Upper lobe of right lung (tissue), 1 donor: ENCODE results near the gene NLGN4Y. TPM values are rescaled to one million over a fixed set of nuclear protein-coding genes. Genes with fewer than 3 reads are reported as not detected.

Experiments used
- ATAC-seq: fragments of 200-7000 bp; cut with Tn5 transposase; one replicate; pipeline ENCODE4 v1.9.1; 2020; ENCODE audit warnings: mild to moderate bottlenecking, moderate library complexity
- DNase-seq: peaks from one replicate; pipeline ENCODE4 v3.0.0-alpha.2; 2020
- H3K27ac ChIP-seq: fragments of 200-600 bp; one replicate; pipeline ENCODE4 v1.8.0; 2022
- H3K27me3 ChIP-seq: fragments of 200-600 bp; one replicate; pipeline ENCODE4 v1.8.0; 2022; ENCODE audit warnings: mild to moderate bottlenecking
- H3K36me3 ChIP-seq: fragments of 200-600 bp; one replicate; pipeline ENCODE4 v1.8.0; 2022
- H3K4me1 ChIP-seq: fragments of 200-600 bp; one replicate; pipeline ENCODE4 v1.8.0; 2022
- H3K4me3 ChIP-seq: fragments of 200-600 bp; one replicate; pipeline ENCODE4 v1.8.0; 2022; ENCODE audit warnings: mild to moderate bottlenecking
- H3K9me3 ChIP-seq: fragments of 200-600 bp; one replicate; pipeline ENCODE4 v1.8.0; 2022
- intact Hi-C: fragments of 100-400 bp; cut with DNase I; formaldehyde crosslinking; loops from one replicate; pipeline ENCODE4 v1.11.0; 2022
- total RNA-seq: library from RNA; stranded (reverse); fragmentation: NEBNext Ultra II Directional; extraction: Animal tissue kit (Norgen Biotek cat#: 25700); gene quantifications from one replicate; pipeline ENCODE4 v1.2.1, GENCODE V29; 2021
- TF ChIP-seq, protein P1 (sequence below): fragments of 200-600 bp; IDR thresholded peaks from one replicate; pipeline ENCODE4 v1.8.0; 2022; ENCODE audit warnings: antibody characterized with exemption
- donor health status: DM: no; HTN: yes; CAD: no; lungs with severe emphysema.

The NLGN4Y gene
- total RNA-seq, 1 donor from 2014 or later = 3.7 TPM

DNA sequence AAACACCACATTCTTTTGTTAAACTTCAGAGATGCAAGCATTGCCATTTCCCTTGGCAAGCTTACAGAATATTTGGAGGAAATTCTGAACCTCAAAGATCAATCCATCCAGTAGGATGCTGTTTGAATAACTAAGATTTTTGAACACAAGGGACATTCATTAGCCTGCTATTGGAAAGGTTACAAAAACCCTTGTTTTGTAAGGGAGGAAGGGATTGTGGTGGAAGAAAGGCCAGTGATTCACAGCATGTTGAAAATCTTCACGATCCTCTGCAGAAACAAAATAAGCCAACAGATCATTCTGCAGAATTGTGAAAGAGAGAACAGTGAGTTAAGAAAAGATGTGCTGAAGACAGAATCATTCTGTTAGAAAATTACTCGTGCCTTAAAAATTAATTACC lies 297.9 kb downstream of the NLGN4Y start:
- Histone ChIP-seq H3K27me3 (no peaks in the 10 kb centered on the region), H3K9me3 (no peaks in the 10 kb centered on the region), H3K4me3 (no peak overlapping the region), H3K36me3 (no peaks in the 10 kb centered on the region), H3K4me1 (no peaks in the 10 kb centered on the region), H3K27ac (no peak overlapping the region)
- intact Hi-C loops = no loop called here
- DNase-seq (no peak), ATAC-seq (no peak)
- TF ChIP-seq, protein P1, sequence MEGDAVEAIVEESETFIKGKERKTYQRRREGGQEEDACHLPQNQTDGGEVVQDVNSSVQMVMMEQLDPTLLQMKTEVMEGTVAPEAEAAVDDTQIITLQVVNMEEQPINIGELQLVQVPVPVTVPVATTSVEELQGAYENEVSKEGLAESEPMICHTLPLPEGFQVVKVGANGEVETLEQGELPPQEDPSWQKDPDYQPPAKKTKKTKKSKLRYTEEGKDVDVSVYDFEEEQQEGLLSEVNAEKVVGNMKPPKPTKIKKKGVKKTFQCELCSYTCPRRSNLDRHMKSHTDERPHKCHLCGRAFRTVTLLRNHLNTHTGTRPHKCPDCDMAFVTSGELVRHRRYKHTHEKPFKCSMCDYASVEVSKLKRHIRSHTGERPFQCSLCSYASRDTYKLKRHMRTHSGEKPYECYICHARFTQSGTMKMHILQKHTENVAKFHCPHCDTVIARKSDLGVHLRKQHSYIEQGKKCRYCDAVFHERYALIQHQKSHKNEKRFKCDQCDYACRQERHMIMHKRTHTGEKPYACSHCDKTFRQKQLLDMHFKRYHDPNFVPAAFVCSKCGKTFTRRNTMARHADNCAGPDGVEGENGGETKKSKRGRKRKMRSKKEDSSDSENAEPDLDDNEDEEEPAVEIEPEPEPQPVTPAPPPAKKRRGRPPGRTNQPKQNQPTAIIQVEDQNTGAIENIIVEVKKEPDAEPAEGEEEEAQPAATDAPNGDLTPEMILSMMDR = no peak

DNA sequence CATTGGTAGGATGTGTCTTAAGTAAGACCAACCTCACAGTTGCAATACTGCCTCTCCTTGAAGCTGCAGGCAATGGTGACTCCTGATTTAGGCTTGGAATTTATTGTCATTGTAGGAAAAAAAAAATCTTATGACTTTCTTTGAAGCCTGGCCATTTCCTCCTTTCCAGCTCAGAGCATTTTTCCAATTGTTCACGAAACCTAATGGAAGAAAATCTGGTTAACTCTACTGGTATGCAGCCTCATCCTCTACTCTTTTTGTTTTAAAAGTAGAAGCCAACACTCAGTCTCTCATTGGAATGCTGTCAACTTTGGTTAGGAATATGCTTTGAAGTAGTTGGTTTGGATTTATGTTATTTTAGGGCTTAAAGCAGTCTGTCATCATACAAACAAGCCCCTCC lies 298.6 kb downstream of the NLGN4Y start:
- no peak overlapping the region for H3K4me3 ChIP-seq
- H3K9me3 ChIP-seq = no peaks in the 10 kb centered on the region
- intact Hi-C loops = no loop called here
- no peak overlapping the region for H3K27ac ChIP-seq
- no peaks in the 10 kb centered on the region for H3K4me1 ChIP-seq
- H3K27me3 ChIP-seq = no peaks in the 10 kb centered on the region
- TF ChIP-seq, protein P1 = no peak
- no peaks in the 10 kb centered on the region for H3K36me3 ChIP-seq
- ATAC-seq (no peak), DNase-seq (no peak)

DNA sequence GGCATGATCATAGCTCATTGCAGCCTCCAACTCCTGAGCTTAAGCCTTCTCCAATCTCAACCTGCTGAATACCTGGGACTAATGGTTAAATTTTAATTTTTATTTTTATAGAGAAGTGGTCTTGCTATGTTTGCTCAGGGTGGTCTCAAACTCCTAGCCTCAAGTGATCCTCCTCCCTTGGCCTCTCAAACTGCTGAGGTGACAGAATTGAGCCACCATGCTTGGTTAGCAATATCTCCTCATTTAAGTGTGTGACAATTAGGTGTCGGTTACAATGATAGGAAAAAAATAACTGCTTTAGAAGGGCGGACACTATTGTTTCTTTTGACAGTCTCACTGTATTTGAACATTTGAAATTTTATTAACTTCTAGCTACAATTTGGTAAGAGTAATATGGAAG lies 300.3 kb downstream of the NLGN4Y start:
- no peaks in the 10 kb centered on the region for H3K27me3 ChIP-seq
- DNase-seq (no peak), ATAC-seq (no peak)
- no peaks in the 10 kb centered on the region for H3K36me3 ChIP-seq
- no peak overlapping the region for H3K4me3 ChIP-seq
- no peak overlapping the region for H3K27ac ChIP-seq
- H3K9me3 ChIP-seq = no peaks in the 10 kb centered on the region
- intact Hi-C loops = no loop called here
- TF ChIP-seq, protein P1 = no peak
- no peaks in the 10 kb centered on the region for H3K4me1 ChIP-seq

DNA sequence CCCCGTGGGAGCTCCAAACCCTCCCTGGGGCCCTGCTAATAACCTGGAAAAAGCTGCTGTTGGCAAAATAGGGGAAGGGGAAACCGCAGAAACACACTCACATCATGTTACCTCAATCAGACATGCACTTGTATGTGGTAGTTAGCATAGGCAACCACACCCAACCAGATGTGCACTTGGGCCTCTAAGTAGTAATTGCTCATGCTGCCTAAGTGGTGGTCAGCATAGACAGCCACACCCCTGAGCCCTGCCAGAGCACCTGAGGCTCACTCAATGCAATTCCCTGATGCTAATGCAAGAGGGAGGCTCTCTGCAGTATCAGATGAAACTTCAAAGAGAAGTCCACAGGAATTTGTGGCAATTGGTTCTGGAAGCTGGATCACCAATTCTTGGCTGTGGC lies 301.4 kb downstream of the NLGN4Y start:
- Histone ChIP-seq H3K27ac (no peak overlapping the region), H3K36me3 (no peaks in the 10 kb centered on the region), H3K4me3 (no peak overlapping the region), H3K9me3 (no peaks in the 10 kb centered on the region), H3K27me3 (no peaks in the 10 kb centered on the region), H3K4me1 (no peaks in the 10 kb centered on the region)
- TF ChIP-seq, protein P1 = no peak
- intact Hi-C loops = no loop called here
- ATAC-seq = no peak
- DNase-seq = no peak

DNA sequence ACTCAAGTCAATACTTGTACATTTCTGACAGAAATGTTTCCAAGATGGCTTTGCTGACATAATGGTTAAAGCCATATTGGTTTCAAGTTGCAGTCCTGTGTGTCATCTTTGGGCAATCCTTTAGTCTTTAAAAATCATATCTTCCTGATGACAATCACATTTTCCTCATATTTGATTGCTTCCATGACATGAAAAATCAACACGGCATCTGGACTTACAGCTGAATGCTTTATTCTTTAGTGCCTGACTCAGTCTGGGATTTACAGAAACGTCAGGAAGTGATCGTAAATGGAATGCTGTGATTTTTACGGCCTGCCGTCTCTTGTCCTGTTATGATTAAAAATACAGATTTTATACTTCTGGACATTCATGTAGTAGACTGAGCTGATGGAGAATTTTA lies 304.2 kb downstream of the NLGN4Y start:
- intact Hi-C loops = no loop called here
- Histone ChIP-seq H3K36me3 (no peaks in the 10 kb centered on the region), H3K27ac (no peak overlapping the region), H3K4me1 (no peaks in the 10 kb centered on the region), H3K4me3 (no peak overlapping the region), H3K27me3 (no peaks in the 10 kb centered on the region), H3K9me3 (no peaks in the 10 kb centered on the region)
- no peak for DNase-seq
- TF ChIP-seq, protein P1 = no peak
- ATAC-seq = no peak

DNA sequence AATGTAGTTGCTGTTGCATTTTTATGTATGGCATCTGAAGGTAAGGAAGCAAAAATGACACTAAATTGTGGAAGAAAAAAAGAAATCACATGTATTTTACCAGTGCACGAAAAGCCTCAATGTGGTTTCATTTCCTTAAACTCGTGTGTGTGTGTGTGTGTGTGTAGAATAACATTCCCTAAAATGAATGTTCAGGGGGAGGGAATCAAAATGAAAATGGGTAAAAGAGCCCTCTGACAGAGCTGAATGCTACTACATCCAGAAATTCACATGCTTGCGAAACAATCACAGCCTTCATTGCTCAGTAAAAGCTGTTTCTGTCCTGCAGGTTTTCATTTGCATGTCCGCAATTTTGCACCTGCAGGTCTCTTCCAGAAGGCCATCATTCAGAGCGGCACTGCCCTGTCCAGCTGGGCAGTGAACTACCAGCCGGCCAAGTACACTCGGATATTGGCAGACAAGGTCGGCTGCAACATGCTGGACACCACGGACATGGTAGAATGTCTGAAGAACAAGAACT lies 305.1 kb downstream of the NLGN4Y start:
- intact Hi-C loops = no loop called here

More for the DNA sequence above, 305.1 kb downstream of the NLGN4Y start:
- no peak for ATAC-seq
- Histone ChIP-seq H3K9me3 (no peaks in the 10 kb centered on the region), H3K4me3 (no peak overlapping the region), H3K27ac (no peak overlapping the region), H3K27me3 (no peaks in the 10 kb centered on the region), H3K36me3 (no peaks in the 10 kb centered on the region), H3K4me1 (no peaks in the 10 kb centered on the region)
- no peak for DNase-seq
- TF ChIP-seq, protein P1 = no peak
